ENCODE data around the gene ACLY. TPM values are rescaled to one million over a fixed set of nuclear protein-coding genes. Genes with fewer than 3 reads are reported as not detected.

The ACLY gene
- 100 to 1,000 TPM; 185 to 186 TPM for total RNA-seq

DNA sequence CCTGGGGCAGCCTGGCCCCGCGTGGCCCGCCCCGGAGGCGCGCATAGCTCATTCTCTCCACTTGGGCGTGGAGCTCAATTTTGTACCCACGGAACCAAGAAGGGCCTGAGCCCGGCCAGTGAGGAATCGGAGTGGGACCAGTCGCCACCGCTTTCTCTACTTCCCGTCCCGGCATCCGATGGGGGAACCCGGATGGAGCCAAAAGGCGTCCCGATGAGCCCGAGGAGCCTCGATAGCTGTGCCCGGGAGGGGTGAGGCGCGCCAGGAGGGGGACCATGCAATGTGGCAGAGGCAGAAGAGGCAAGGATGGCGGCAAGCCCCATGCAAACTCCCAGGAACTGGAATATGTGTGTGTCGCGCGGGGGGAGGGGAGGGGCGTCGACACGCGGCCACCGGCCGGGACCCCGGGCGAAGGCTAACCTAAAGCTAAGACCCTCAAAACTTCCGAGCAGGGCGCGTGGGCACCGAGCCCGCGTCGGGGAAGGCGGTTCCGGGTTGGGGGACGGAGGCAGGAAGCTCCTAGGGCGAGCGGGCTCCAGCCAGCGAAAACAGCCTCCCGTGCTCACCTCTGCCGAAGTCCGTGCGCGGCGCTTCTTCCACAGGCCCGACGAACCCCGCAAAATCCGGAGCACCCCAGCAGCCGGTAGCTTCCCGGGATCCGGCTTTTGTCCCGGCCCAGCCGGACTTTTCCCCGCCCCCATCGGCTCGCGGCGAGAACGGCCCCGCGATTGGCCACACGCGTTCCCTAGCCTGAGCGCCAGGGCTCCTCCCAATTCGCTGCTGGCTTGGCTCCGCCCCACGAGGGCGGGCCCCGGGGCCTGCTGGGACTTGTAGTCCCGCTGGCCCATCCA lies at the start of gene ACLY:
Gene ACLY, minus strand, starts transcription at position 638 of the 851 bp plus-strand sequence. CDS start 5,078 bp downstream, outside the sequence.
- CTCF ChIA-PET = interaction anchor here (0.9 to 2.6 kb wide), 8 partner anchors 9 to 117 kb away, joined by 3 to 13 read pairs (median 3); partner anchors contain the start of genes DNAJC7, KLHL11 and ODAD4
- Mint-ChIP-seq H3K4me1 (ENCODE audit: low read depth) (peaks cover 34% of the 10 kb centered on the region), H3K9me3 (no peaks in the 10 kb centered on the region), H3K27ac (peak within 1 kb of the TSS; percentile 93), H3K36me3 (ENCODE audit: low read depth) (peaks cover 4% of the 10 kb centered on the region), H3K4me3 (peak within 1 kb of the TSS; percentile 95), H3K27me3 (no peaks in the 10 kb centered on the region)
- TF ChIP-seq, protein P1, sequence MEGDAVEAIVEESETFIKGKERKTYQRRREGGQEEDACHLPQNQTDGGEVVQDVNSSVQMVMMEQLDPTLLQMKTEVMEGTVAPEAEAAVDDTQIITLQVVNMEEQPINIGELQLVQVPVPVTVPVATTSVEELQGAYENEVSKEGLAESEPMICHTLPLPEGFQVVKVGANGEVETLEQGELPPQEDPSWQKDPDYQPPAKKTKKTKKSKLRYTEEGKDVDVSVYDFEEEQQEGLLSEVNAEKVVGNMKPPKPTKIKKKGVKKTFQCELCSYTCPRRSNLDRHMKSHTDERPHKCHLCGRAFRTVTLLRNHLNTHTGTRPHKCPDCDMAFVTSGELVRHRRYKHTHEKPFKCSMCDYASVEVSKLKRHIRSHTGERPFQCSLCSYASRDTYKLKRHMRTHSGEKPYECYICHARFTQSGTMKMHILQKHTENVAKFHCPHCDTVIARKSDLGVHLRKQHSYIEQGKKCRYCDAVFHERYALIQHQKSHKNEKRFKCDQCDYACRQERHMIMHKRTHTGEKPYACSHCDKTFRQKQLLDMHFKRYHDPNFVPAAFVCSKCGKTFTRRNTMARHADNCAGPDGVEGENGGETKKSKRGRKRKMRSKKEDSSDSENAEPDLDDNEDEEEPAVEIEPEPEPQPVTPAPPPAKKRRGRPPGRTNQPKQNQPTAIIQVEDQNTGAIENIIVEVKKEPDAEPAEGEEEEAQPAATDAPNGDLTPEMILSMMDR (IDR thresholded peaks at IDR 0.05) = no peak
- DNase-seq = peak; percentile 97
- intact Hi-C loops (cut with micrococcal nuclease) = no loop called here
- ATAC-seq = peak; percentile 99
- POLR2A ChIA-PET = interaction anchor here (0.7 to 3.7 kb wide), 15 partner anchors 10 to 1046 kb away, joined by 3 to 40 read pairs (median 5); partner anchors contain the start of genes EIF1 and ODAD4

- ATAC-seq (no peak), DNase-seq (no peak)
- peaks cover 42% of the 10 kb centered on the region for H3K4me1 Mint-ChIP-seq (ENCODE audit: low read depth)
- intact Hi-C loops (cut with micrococcal nuclease) = no loop called here
- peak overlapping the region; percentile 82 for H3K4me3 Mint-ChIP-seq
- H3K27ac Mint-ChIP-seq = peak overlapping the region; percentile 85
- CTCF ChIA-PET = interaction anchor here (0.8 to 3.7 kb wide), 4 partner anchors 8 to 150 kb away, joined by 3 to 13 read pairs (median 4); no protein-coding TSS in a partner anchor
- TF ChIP-seq, protein P1 (IDR thresholded peaks at IDR 0.05) = no peak
- peaks cover 17% of the 10 kb centered on the region for H3K36me3 Mint-ChIP-seq (ENCODE audit: low read depth)
- no peaks in the 10 kb centered on the region for H3K27me3 Mint-ChIP-seq
- no peaks in the 10 kb centered on the region for H3K9me3 Mint-ChIP-seq
- POLR2A ChIA-PET = interaction anchor here (0.7 to 6.0 kb wide), 9 partner anchors 16 to 127 kb away, joined by 3 to 41 read pairs (median 3); partner anchors contain the start of genes DNAJC7 and ODAD4
Observed at GRCh38 chr17:41967921-41968578, 49.3 kb upstream of the ACLY start.

DNA sequence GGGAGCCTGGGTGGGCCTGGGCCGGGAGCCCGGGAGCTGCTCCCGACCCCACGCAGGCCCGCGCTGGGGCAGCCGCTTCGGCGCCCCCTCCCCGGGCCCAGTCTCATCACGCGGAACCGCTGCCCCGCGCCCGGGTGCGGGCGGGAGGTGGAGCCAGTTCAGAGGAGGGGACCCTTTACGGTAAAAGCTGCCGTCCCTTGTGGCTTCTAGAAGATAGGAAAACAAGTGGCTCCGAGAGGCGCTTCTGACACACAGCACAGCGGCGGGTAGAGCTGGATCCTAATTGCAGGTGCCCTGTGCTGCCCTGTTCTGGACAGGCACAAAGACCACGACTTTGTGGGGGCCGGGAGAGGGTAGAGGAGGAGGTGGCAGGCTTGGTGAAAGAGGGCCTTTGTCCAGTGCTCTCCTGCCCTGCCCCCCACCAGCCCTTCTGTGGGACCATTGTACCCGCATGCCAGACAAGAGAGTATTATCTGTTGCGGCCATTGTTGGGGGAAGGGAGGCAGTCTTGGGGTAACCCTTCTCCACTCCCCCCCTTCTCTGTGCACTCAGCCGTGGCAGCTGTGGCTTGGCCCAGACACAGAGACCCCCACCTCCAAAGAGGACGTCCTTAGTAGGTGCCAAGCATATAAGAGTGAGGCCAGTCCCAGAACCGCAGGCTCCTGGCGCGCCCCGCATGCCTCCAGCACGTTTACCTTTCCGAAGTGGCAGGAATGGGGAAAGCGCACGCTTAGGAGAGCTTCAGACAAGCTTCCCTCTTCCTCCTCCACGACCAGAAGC lies 48.6 kb upstream of the ACLY start:
- Mint-ChIP-seq H3K36me3 (ENCODE audit: low read depth) (peaks cover 14% of the 10 kb centered on the region), H3K4me1 (ENCODE audit: low read depth) (peaks cover 38% of the 10 kb centered on the region), H3K27me3 (no peaks in the 10 kb centered on the region), H3K9me3 (no peaks in the 10 kb centered on the region), H3K27ac (peak overlapping the region; percentile 85), H3K4me3 (peak overlapping the region; percentile 82)
- POLR2A ChIA-PET = interaction anchor here (0.7 to 6.0 kb wide), 15 partner anchors 9 to 153 kb away, joined by 3 to 41 read pairs (median 4); partner anchors contain the start of genes DNAJC7, KAT2A and ODAD4
- peak; percentile 18 for ATAC-seq
- TF ChIP-seq, protein P1 (IDR thresholded peaks at IDR 0.05) = no peak
- intact Hi-C loops (cut with micrococcal nuclease) = no loop called here
- peak; percentile 59 for DNase-seq
- CTCF ChIA-PET = interaction anchor here (1.4 to 3.7 kb wide), 2 partner anchors 9 to 50 kb away, joined by 3 to 13 read pairs; partner anchors contain the start of gene DNAJC7

DNA sequence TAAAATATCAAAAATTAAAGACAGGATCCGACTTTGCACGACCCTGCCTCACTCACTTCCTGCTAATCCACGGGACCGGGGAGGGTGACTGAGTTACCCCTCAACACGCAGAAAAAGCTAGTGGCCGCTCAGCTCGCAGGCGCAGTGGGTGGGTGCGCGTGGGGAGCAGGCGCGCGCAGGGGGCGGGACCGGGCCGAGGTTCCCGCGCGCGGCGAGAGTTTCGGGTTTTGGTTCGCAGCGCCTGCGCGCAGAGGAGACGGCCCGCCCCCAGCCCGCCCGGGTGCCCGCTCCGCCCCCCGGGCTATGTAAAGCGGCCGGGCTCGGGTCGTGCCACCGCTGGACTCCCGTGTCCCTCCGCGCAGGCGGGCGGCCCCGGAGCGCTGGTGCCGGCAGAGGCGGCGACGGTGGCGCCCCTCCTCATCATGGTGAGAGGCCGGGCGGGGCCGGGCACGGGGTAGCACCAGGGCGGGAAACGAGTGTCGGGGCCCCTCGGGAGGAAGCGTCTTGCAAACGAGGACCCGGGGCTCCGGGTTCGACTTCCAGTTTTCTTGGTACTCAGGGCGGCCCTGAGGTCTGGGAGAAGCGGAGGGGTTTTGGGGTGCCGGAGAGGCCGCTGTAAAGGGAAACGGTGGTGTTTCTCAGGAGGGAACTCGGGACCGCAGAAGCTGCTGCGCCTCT lies 47.9 kb upstream of the ACLY start, which contains the start of gene CNP:
Gene CNP, plus strand, starts transcription at position 333 of the 678 bp plus-strand sequence. Its CDS starts 90 bp downstream, at position 423.
- ATAC-seq (peak; percentile 82), DNase-seq (peak; percentile 92)
- TF ChIP-seq, protein P1 (IDR thresholded peaks at IDR 0.05) = no peak
- Mint-ChIP-seq H3K9me3 (no peaks in the 10 kb centered on the region), H3K4me3 (peak within 1 kb of the TSS; percentile 82), H3K4me1 (ENCODE audit: low read depth) (peaks cover 38% of the 10 kb centered on the region), H3K36me3 (ENCODE audit: low read depth) (peaks cover 14% of the 10 kb centered on the region), H3K27ac (peak within 1 kb of the TSS; percentile 88), H3K27me3 (no peaks in the 10 kb centered on the region)
- ChIA-PET CTCF (interaction anchor here (1.0 to 3.7 kb wide), 11 partner anchors 10 to 561 kb away, joined by 3 to 13 read pairs (median 4); partner anchors contain the start of genes DHX58 and DNAJC7), POLR2A (interaction anchor here (0.7 to 6.0 kb wide), 17 partner anchors 10 to 276 kb away, joined by 3 to 41 read pairs (median 4); partner anchors contain the start of genes DNAJC7, KAT2A and ODAD4)
- intact Hi-C loops (cut with micrococcal nuclease) = no loop called here
